ENCODE measurements around the gene CNTNAP2. TPM values are rescaled to one million over a fixed set of nuclear protein-coding genes. Genes with fewer than 3 reads are reported as not detected.

CNTNAP2 gene
- total RNA-seq, 1 experiment from 2014 or later, result 0.03 TPM

DNA sequence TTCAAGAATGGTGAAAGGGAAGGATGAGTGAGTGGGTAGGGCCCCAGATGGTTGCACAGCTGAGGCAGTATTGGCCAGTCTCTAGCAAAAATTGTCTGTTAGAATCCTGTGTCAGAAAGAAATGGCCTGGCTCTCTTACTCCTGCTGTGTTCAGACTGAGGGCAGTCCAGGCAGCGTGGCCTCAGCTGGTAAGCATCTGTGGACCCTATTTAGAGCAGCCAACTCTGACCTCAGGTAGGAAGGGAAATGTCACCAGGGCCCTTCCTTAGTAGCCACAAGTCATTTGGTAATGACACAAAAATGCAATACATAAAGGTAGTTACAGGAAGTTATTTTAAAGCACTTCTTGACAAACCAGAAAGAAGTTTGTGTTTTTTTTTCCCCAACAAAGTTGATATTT is 1194.7 kb downstream of the CNTNAP2 start:
- TF ChIP-seq, protein P1, sequence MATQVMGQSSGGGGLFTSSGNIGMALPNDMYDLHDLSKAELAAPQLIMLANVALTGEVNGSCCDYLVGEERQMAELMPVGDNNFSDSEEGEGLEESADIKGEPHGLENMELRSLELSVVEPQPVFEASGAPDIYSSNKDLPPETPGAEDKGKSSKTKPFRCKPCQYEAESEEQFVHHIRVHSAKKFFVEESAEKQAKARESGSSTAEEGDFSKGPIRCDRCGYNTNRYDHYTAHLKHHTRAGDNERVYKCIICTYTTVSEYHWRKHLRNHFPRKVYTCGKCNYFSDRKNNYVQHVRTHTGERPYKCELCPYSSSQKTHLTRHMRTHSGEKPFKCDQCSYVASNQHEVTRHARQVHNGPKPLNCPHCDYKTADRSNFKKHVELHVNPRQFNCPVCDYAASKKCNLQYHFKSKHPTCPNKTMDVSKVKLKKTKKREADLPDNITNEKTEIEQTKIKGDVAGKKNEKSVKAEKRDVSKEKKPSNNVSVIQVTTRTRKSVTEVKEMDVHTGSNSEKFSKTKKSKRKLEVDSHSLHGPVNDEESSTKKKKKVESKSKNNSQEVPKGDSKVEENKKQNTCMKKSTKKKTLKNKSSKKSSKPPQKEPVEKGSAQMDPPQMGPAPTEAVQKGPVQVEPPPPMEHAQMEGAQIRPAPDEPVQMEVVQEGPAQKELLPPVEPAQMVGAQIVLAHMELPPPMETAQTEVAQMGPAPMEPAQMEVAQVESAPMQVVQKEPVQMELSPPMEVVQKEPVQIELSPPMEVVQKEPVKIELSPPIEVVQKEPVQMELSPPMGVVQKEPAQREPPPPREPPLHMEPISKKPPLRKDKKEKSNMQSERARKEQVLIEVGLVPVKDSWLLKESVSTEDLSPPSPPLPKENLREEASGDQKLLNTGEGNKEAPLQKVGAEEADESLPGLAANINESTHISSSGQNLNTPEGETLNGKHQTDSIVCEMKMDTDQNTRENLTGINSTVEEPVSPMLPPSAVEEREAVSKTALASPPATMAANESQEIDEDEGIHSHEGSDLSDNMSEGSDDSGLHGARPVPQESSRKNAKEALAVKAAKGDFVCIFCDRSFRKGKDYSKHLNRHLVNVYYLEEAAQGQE (IDR thresholded peaks at IDR 0.05; ENCODE audit: insufficient read depth in 1 of 2, low read depth in 2 of 2, low read length in 1 of 2), result no peak
- no peak for TF ChIP-seq POLR2AphosphoS5 (IDR thresholded peaks at IDR 0.05; ENCODE audit: low read depth, low read length)
- TF ChIP-seq SIN3A (IDR thresholded peaks at IDR 0.05; ENCODE audit: borderline replicate concordance, insufficient read depth, low read depth, low read length), result no peak
- TF ChIP-seq, protein P2, sequence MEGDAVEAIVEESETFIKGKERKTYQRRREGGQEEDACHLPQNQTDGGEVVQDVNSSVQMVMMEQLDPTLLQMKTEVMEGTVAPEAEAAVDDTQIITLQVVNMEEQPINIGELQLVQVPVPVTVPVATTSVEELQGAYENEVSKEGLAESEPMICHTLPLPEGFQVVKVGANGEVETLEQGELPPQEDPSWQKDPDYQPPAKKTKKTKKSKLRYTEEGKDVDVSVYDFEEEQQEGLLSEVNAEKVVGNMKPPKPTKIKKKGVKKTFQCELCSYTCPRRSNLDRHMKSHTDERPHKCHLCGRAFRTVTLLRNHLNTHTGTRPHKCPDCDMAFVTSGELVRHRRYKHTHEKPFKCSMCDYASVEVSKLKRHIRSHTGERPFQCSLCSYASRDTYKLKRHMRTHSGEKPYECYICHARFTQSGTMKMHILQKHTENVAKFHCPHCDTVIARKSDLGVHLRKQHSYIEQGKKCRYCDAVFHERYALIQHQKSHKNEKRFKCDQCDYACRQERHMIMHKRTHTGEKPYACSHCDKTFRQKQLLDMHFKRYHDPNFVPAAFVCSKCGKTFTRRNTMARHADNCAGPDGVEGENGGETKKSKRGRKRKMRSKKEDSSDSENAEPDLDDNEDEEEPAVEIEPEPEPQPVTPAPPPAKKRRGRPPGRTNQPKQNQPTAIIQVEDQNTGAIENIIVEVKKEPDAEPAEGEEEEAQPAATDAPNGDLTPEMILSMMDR (IDR thresholded peaks at IDR 0.05), result no peak
- no peak for TF ChIP-seq TCF7L2 (IDR thresholded peaks at IDR 0.05; ENCODE audit: low read depth, low read length)
- H3K4me1 ChIP-seq (ENCODE audit: control insufficient read depth, insufficient read depth, low read length), result no peaks in the 10 kb centered on the region
- H3K27ac ChIP-seq (ENCODE audit: low read length), result no peak overlapping the region
- POLR2A ChIA-PET, result no interaction called here
- H3K4me3 ChIP-seq (ENCODE audit: low read depth in 2 of 2, low read length in 2 of 2), result no peak overlapping the region
- CTCF ChIA-PET, result no interaction called here
- no peak for ATAC-seq
- intact Hi-C loops (cut with micrococcal nuclease; ENCODE audit: unreplicated experiment) (no loop called here), in situ Hi-C loops (cut with HindIII; ENCODE audit: low pct_unique_long_range_greater_than_20kb, low sequenced_read_pairs) (no loop called here)
- BruUV-seq (replicated peaks), result no TSS peak
- no peaks in the 10 kb centered on the region for H3K27me3 ChIP-seq (ENCODE audit: control insufficient read depth, insufficient read depth, low read length)
- no peaks in the 10 kb centered on the region for H3K9me3 ChIP-seq (ENCODE audit: control insufficient read depth, insufficient read depth, low read depth, low read length)
- no peak for DNase-seq (ENCODE audit: low read depth, low spot score)
- no peaks in the 10 kb centered on the region for H3K36me3 ChIP-seq (ENCODE audit: control insufficient read depth, insufficient read depth, low read length)

- no peak overlapping the region for H3K4me3 ChIP-seq (ENCODE audit: low read depth in 2 of 2, low read length in 2 of 2)
- no peaks in the 10 kb centered on the region for H3K4me1 ChIP-seq (ENCODE audit: control insufficient read depth, insufficient read depth, low read length)
- H3K27me3 ChIP-seq (ENCODE audit: control insufficient read depth, insufficient read depth, low read length), result no peaks in the 10 kb centered on the region
- no peak for TF ChIP-seq TCF7L2 (IDR thresholded peaks at IDR 0.05; ENCODE audit: low read depth, low read length)
- no peak for TF ChIP-seq SIN3A (IDR thresholded peaks at IDR 0.05; ENCODE audit: borderline replicate concordance, insufficient read depth, low read depth, low read length)
- POLR2A ChIA-PET, result no interaction called here
- no TSS peak for BruUV-seq (replicated peaks)
- DNase-seq (ENCODE audit: low read depth, low spot score) (no peak), ATAC-seq (no peak)
- no peak overlapping the region for H3K27ac ChIP-seq (ENCODE audit: low read length)
- CTCF ChIA-PET, result no interaction called here
- intact Hi-C loops (cut with micrococcal nuclease; ENCODE audit: unreplicated experiment) (no loop called here), in situ Hi-C loops (cut with HindIII; ENCODE audit: low pct_unique_long_range_greater_than_20kb, low sequenced_read_pairs) (no loop called here)
- 0 out of 2 replicates have a peak, but pooled peaks cover 3% of the 10 kb centered on the region for H3K9me3 ChIP-seq (ENCODE audit: control insufficient read depth, insufficient read depth, low read depth, low read length)
- no peaks in the 10 kb centered on the region for H3K36me3 ChIP-seq (ENCODE audit: control insufficient read depth, insufficient read depth, low read length)
These were observed 1204.9 kb downstream of the CNTNAP2 start for GRCh38 chr7:147321504-147321903.

GRCh38 chr7:147332988-147333387 is 1216.4 kb downstream of the CNTNAP2 start:
- no TSS peak for BruUV-seq (replicated peaks)
- Histone ChIP-seq H3K4me3 (ENCODE audit: low read depth in 2 of 2, low read length in 2 of 2) (no peak overlapping the region), H3K27ac (ENCODE audit: low read length) (no peak overlapping the region), H3K9me3 (ENCODE audit: control insufficient read depth, insufficient read depth, low read depth, low read length) (no peaks in the 10 kb centered on the region), H3K4me1 (ENCODE audit: control insufficient read depth, insufficient read depth, low read length) (no peaks in the 10 kb centered on the region), H3K27me3 (ENCODE audit: control insufficient read depth, insufficient read depth, low read length) (no peaks in the 10 kb centered on the region), H3K36me3 (ENCODE audit: control insufficient read depth, insufficient read depth, low read length) (no peaks in the 10 kb centered on the region)
- DNase-seq (ENCODE audit: low read depth, low spot score) (no peak), ATAC-seq (no peak)
- ChIA-PET POLR2A (no interaction called here), CTCF (no interaction called here)
- TF ChIP-seq, protein P1 (IDR thresholded peaks at IDR 0.05; ENCODE audit: insufficient read depth in 1 of 2, low read depth in 2 of 2, low read length in 1 of 2), result no peak
- TF ChIP-seq POLR2AphosphoS5 (IDR thresholded peaks at IDR 0.05; ENCODE audit: low read depth, low read length) (no peak), TCF7L2 (IDR thresholded peaks at IDR 0.05; ENCODE audit: low read depth, low read length) (no peak), SIN3A (IDR thresholded peaks at IDR 0.05; ENCODE audit: borderline replicate concordance, insufficient read depth, low read depth, low read length) (no peak)
- TF ChIP-seq, protein P2 (IDR thresholded peaks at IDR 0.05), result no peak
- intact Hi-C loops (cut with micrococcal nuclease; ENCODE audit: unreplicated experiment) (no loop called here), in situ Hi-C loops (cut with HindIII; ENCODE audit: low pct_unique_long_range_greater_than_20kb, low sequenced_read_pairs) (no loop called here)
